ENCODE measurements around the gene NAGPA.

- no peak for TF ChIP-seq CTCF (IDR thresholded peaks at IDR 0.05)
- no peak for TF ChIP-seq POLR2A (IDR thresholded peaks at IDR 0.05)
- TF ChIP-seq EP300 (IDR thresholded peaks at IDR 0.05) = no peak
Observed at GRCh38 chr16:5058476-5058875, 24.7 kb upstream of the NAGPA start.
